Tibial artery (tissue), 4 donors: Measurements from ENCODE around the gene CRK.
"Not testable (repeated sequence)": the region's sequence is repeated elsewhere in the genome, so short reads cannot be mapped to it uniquely, and the experiment has no call there.

Experiments used
- DNase-seq, 2 donors: peaks; one replicate each; pipeline ENCODE4 v3.0.0-alpha.2; 2019
- H3K27ac ChIP-seq, 2 donors: fragments of 200-600 bp; sonication (generic) in 1 of 2; 1 replicate in 1 of 2; 2 replicates in 1 of 2; pipeline ENCODE4 v1.5.1; 2018 to 2019; ENCODE audit warnings: mild to moderate bottlenecking in 1 of 2
- H3K27me3 ChIP-seq, 2 donors: fragments of 200-600 bp; sonication (generic) in 1 of 2; one replicate each; pipeline versions ENCODE4 v1.5.1 to v1.6.0; 2016 to 2019
- H3K36me3 ChIP-seq, 3 donors: fragments of 200-600 bp; sonication (generic) in 2 of 3; one replicate each; pipeline ENCODE4 v1.5.1; 2016 to 2019; ENCODE audit warnings: mild to moderate bottlenecking in 2 of 3
- H3K4me1 ChIP-seq, 4 donors: fragments of 200-600 bp; sonication (generic) in 2 of 4; 1 replicate in 3 of 4; 2 replicates in 1 of 4; pipeline ENCODE4 v1.5.1; 2016 to 2019
- H3K4me3 ChIP-seq, 2 donors: fragments of 200-600 bp; sonication (generic) in 1 of 2; 1 replicate in 1 of 2; 2 replicates in 1 of 2; pipeline ENCODE4 v1.5.1; 2018 to 2019; ENCODE audit warnings: mild to moderate bottlenecking in 2 of 2
- H3K9me3 ChIP-seq, 3 donors: fragments of 200-600 bp; sonication (generic) in 1 of 3; one replicate each; pipeline ENCODE4 v1.5.1; 2016 to 2019
- CTCF ChIP-seq, 2 experiments: fragments of 200-600 bp in 1 of 2; fragments of 450-650 bp in 1 of 2; IDR thresholded peaks; one replicate each; pipeline ENCODE4 v1.5.1; 2017 to 2019; ENCODE audit warnings: antibody characterized with exemption in 2 of 2, mild to moderate bottlenecking in 1 of 2, moderate library complexity in 1 of 2
- intact Hi-C: fragments of 100-400 bp; cut with DNase I; formaldehyde crosslinking; loops from one replicate; pipeline ENCODE4 v1.15.0; 2023; ENCODE audit warnings: low total_unique reads

Gene CRK

GRCh38 chr17:1391577-1391976 lies 64.5 kb downstream of the CRK start:
- peaks cover 0 to 100% (median 69%) of the 10 kb centered on the region in 4 donors for H3K4me1 ChIP-seq
- TF ChIP-seq CTCF (IDR thresholded peaks at IDR 0.05) = no peak
- H3K36me3 ChIP-seq = no peaks in the 10 kb centered on the region
- H3K9me3 ChIP-seq = no peaks in the 10 kb centered on the region
- peak overlapping the region; percentile 35 to 66 for H3K27ac ChIP-seq
- intact Hi-C loops = no loop called here
- H3K4me3 ChIP-seq = no peak overlapping the region
- H3K27me3 ChIP-seq = no peaks in the 10 kb centered on the region
- peak in 1 of 2 donors; percentile 60 for DNase-seq

GRCh38 chr17:1390432-1391367 lies 65.3 kb downstream of the CRK start:
- H3K36me3 ChIP-seq = no peaks in the 10 kb centered on the region
- intact Hi-C loops = no loop called here
- peak overlapping the region; percentile 35 to 66 for H3K27ac ChIP-seq
- peak overlapping the region in 1 of 2 donors; percentile 10 for H3K4me3 ChIP-seq
- H3K4me1 ChIP-seq = peaks cover 0 to 100% (median 70%) of the 10 kb centered on the region in 4 donors
- no peaks in the 10 kb centered on the region for H3K9me3 ChIP-seq
- no peak for TF ChIP-seq CTCF (IDR thresholded peaks at IDR 0.05)
- no peaks in the 10 kb centered on the region for H3K27me3 ChIP-seq
- peak in 1 of 2 donors; percentile 40 for DNase-seq

DNA sequence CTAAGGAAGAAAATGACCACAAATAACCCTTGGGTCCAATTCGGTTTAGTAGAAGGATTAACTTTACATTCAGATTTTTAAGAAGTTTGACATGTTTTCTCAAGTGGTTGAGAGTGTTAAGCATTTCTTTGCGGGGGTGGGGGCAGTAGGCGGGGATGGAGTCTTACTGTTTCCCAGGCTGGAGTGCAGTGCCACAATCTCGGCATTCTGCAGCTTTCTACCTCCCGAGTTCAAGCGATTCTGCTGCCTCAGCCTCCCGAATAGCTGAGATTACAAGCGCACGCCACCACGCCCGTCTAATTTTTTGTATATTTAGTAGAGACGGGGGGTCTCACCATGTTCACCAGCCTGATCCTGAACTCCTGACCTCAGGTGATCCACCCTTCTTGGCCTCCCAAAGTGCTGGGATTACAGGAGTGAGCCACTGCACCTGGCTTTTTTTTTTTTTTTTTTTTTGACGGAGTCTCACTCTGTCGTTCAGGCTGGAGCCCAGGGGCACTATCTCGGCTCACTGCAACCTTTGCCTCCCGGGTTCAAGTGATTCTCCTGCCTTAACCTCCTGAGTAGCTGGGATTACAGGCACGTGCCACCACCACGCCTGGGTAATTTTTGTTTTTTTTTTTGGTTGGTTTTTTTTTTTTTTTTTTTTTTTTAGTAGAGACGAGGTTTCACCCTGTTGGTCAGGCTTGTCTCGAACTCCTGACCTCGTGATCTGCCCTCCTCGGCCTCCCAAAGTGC lies 68.4 kb downstream of the CRK start:
- H3K4me3 ChIP-seq, H3K36me3 ChIP-seq, H3K27me3 ChIP-seq, H3K9me3 ChIP-seq, DNase-seq, intact Hi-C loops: not testable (repeated sequence)
- H3K27ac ChIP-seq = peak overlapping the region; percentile 23 to 34
- H3K4me1 ChIP-seq = peaks cover 0 to 99% (median 72%) of the 10 kb centered on the region in 4 donors

- H3K4me3 ChIP-seq, H3K9me3 ChIP-seq, intact Hi-C loops, H3K27me3 ChIP-seq, H3K36me3 ChIP-seq, DNase-seq: not testable (repeated sequence)
- peaks cover 0 to 98% (median 69%) of the 10 kb centered on the region in 4 donors for H3K4me1 ChIP-seq
- H3K27ac ChIP-seq = peak overlapping the region; percentile 23 to 34
Measured at GRCh38 chr17:1386675-1387190, 69.3 kb downstream of the CRK start.

DNA sequence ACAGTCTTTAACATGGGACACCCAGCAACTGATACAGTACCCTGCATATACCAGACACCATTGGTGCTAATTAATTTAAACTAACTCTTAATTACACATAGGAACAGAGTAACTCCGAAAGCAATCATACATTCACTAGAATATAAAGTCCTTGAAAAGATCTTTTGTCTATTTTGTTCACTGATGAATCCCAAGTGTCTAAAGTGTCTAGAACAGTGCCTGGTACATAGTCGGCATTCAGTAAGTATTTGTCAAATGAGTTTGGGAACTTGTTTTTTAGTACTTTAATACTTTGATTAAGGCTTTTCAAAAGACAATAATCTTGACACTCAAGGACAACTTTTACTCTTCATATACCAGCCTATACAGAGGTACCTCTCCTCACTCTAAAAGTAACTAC lies 69.8 kb downstream of the CRK start:
- no peak for DNase-seq
- H3K27me3 ChIP-seq = no peaks in the 10 kb centered on the region
- peaks cover 0 to 98% (median 68%) of the 10 kb centered on the region in 4 donors for H3K4me1 ChIP-seq
- peak overlapping the region; percentile 23 to 75 for H3K27ac ChIP-seq
- no peak overlapping the region for H3K4me3 ChIP-seq
- no peaks in the 10 kb centered on the region for H3K9me3 ChIP-seq
- TF ChIP-seq CTCF (IDR thresholded peaks at IDR 0.05) = no peak
- H3K36me3 ChIP-seq = peaks cover 0 to 3% (median 0%) of the 10 kb centered on the region in 3 donors
- intact Hi-C loops = no loop called here

GRCh38 chr17:1385861-1386260 lies 70.2 kb downstream of the CRK start:
- peaks cover 0 to 98% (median 68%) of the 10 kb centered on the region in 4 donors for H3K4me1 ChIP-seq

More at GRCh38 chr17:1385861-1386260, 70.2 kb downstream of the CRK start:
- intact Hi-C loops = no loop called here
- no peak for DNase-seq
- peaks cover 0 to 3% (median 0%) of the 10 kb centered on the region in 3 donors for H3K36me3 ChIP-seq
- no peaks in the 10 kb centered on the region for H3K27me3 ChIP-seq
- no peak for TF ChIP-seq CTCF (IDR thresholded peaks at IDR 0.05)
- peak overlapping the region in 1 of 2 donors; percentile 75 for H3K27ac ChIP-seq
- no peak overlapping the region for H3K4me3 ChIP-seq
- no peaks in the 10 kb centered on the region for H3K9me3 ChIP-seq
